ENCODE data around the gene RALBP1. TPM values are rescaled to one million over a fixed set of nuclear protein-coding genes. Genes with fewer than 3 reads are reported as not detected.

The RALBP1 gene
- total and polyA plus RNA-seq, 12 donors: 23.1 to 53.8 (median 41.0) TPM

GRCh38 chr18:9508446-9509025 lies 33.2 kb downstream of the RALBP1 start:
- WGBS, 2 donors: 69 to 70% methylated on average over 2 of the region's 2 CpGs
- intact Hi-C loops (cut with DNase I): loop anchor here in 1 of 10 donors (10.0 kb wide), 1 partner anchor 64 kb away; no protein-coding TSS in a partner anchor
- Histone ChIP-seq H3K27ac (no peak overlapping the region), H3K4me3 (no peak overlapping the region), H3K27me3 (no peaks in the 10 kb centered on the region), H3K4me1 (peaks cover 0 to 31% (median 8%) of the 10 kb centered on the region in 9 donors), H3K36me3 (peaks cover 0 to 9% (median 0%) of the 10 kb centered on the region in 9 donors), H3K9me3 (peaks cover 0 to 8% (median 3%) of the 10 kb centered on the region in 11 donors)
- no peak for DNase-seq
- no peak for ATAC-seq
- no peak for TF ChIP-seq CTCF (IDR thresholded peaks at IDR 0.05)

- no peaks in the 10 kb centered on the region for H3K9me3 ChIP-seq
- H3K27me3 ChIP-seq: no peaks in the 10 kb centered on the region
- 90 to 91% methylated on average over 6 of the region's 6 CpGs for WGBS, 2 donors
- DNase-seq (no peak), ATAC-seq (no peak)
- no peak overlapping the region for H3K27ac ChIP-seq
- H3K36me3 ChIP-seq: peaks cover 0 to 46% (median 4%) of the 10 kb centered on the region in 9 donors
- intact Hi-C loops (cut with DNase I): loop anchor here in 5 of 10 donors (10.0 kb wide), 3 partner anchors 149 to 439 kb away; partner anchors contain the start of gene TWSG1 (in 1 of the 5)
- H3K4me3 ChIP-seq: no peak overlapping the region
- TF ChIP-seq CTCF (IDR thresholded peaks at IDR 0.05): no peak
- peaks cover 0 to 19% (median 5%) of the 10 kb centered on the region in 9 donors for H3K4me1 ChIP-seq
Observed at GRCh38 chr18:9513971-9514512, 38.7 kb downstream of the RALBP1 start.

- intact Hi-C loops (cut with DNase I): loop anchor here in 8 of 10 donors (5.0 to 10.0 kb wide), 5 partner anchors 152 to 444 kb away; partner anchors contain the start of gene TWSG1 (in 1 of the 8)
- DNase-seq (no peak), ATAC-seq (peak in 5 of 8 donors; percentile 19 to 49 (median 42))
- Histone ChIP-seq H3K27me3 (no peaks in the 10 kb centered on the region), H3K27ac (peak overlapping the region in 1 of 10 donors; percentile 22), H3K4me3 (no peak overlapping the region), H3K9me3 (no peaks in the 10 kb centered on the region), H3K4me1 (peaks cover 0 to 31% (median 6%) of the 10 kb centered on the region in 9 donors), H3K36me3 (peaks cover 0 to 46% (median 4%) of the 10 kb centered on the region in 9 donors)
- 62 to 66% methylated on average over 4 of the region's 4 CpGs for WGBS, 2 donors
- peak; percentile 75 to 90 (median 84) for TF ChIP-seq CTCF (IDR thresholded peaks at IDR 0.05)
Observed at GRCh38 chr18:9516437-9517064, 41.2 kb downstream of the RALBP1 start.

GRCh38 chr18:9517869-9518268 lies 42.6 kb downstream of the RALBP1 start:
- Histone ChIP-seq H3K4me3 (no peak overlapping the region), H3K27ac (peak overlapping the region in 2 of 10 donors; percentile 12 to 48), H3K36me3 (peaks cover 0 to 54% (median 4%) of the 10 kb centered on the region in 9 donors), H3K4me1 (peaks cover 0 to 31% (median 6%) of the 10 kb centered on the region in 9 donors), H3K9me3 (no peaks in the 10 kb centered on the region), H3K27me3 (no peaks in the 10 kb centered on the region)
- 71 to 83% methylated on average over 6 of the region's 6 CpGs for WGBS, 2 donors
- intact Hi-C loops (cut with DNase I): loop anchor here in 8 of 10 donors (5.0 to 10.0 kb wide), 5 partner anchors 153 to 446 kb away; partner anchors contain the start of gene TWSG1 (in 1 of the 8)
- no peak for ATAC-seq
- DNase-seq: no peak
- TF ChIP-seq CTCF (IDR thresholded peaks at IDR 0.05): no peak

All from heart right ventricle (tissue), 16 donors.